Measurements from ENCODE around the gene DRGX.

DNA sequence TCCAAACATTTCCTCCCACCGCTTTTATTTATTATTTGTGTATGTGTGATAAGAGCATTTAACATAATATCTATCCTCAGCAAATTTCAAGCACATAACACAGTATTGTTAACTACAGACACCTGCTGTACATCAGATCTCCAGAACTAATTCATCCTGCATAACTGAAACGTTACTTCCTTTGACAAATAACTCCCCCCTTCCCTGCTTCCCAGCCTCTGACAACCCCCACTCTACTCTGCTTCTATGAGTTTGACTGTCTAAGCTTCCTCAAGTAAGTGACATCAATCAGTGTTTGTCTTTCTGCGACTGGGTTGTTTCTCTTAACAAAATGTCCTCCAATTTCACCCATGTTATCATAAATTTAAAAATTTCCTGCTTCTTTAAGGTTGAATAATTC lies 74.9 kb downstream of the DRGX start:
- TF ChIP-seq POLR2AphosphoS5 (IDR thresholded peaks at IDR 0.05; ENCODE audit: borderline replicate concordance, low read depth, low read length) (no peak), EZH2 (IDR thresholded peaks at IDR 0.05) (no peak)

Data from SK-N-MC (cell line).